Fibroblast of mammary gland (primary cell): Measurements from ENCODE around the gene ZNF185.

Experiments
- DNase-seq: peaks from one replicate; pipeline ENCODE4 v3.0.0-alpha.2; 2010; ENCODE audit warnings: low read depth
- H3K4me3 ChIP-seq: 2 replicates; pipeline ENCODE4 v1.5.1; 2011; ENCODE audit warnings: low read depth, mild to moderate bottlenecking, low read length, moderate library complexity; ENCODE audit not compliant: control insufficient read depth
- TF ChIP-seq, protein P1 (sequence below): conservative IDR thresholded peaks from 2 replicates; pipeline ENCODE4 v1.5.1; 2011; ENCODE audit warnings: low read depth, low read length, inconsistent platforms; ENCODE audit not compliant: control insufficient read depth, insufficient read depth

Gene ZNF185

DNA sequence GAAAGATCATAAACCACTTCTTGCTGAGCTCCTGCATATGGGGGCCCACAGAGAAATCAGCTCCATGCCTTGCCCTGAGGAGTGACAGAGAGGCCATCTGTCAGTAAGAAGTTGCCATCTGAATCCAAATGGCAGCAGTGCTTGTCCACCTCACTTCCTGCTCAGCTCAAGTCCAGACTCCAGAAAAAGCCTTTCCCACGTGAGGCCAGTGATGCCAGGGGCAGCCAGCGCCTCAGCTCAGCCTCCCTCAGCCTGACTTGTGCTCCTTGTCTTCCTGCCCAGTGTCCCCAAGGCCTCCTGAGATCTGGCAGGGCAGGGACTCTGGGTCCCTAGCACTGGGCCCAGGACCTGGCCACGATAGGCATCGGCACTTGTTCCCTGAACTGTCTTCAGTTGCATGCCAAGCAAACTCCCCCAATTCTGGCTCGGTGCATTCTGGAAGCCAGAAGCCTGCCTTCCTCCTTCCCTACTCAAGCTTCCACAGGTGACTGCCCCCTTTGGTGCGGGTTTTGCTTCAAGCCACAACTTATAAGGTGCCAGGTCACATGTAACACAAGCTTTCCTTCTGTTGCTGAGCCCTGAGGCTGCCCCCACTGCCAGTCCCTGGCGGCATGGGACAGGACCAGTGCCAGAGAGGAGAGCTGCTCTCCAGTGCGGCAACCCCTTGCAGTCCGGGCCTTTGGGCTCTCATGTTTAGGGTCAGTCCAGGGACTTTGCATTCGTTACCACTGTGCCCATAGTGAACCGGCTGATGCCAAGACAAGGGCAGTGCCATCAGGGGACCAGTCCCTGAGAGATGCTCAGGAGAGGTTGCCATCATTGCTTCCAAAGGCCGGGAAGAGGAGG lies 2.2 kb downstream of the ZNF185 start:
- no peak for DNase-seq
- TF ChIP-seq, protein P1, sequence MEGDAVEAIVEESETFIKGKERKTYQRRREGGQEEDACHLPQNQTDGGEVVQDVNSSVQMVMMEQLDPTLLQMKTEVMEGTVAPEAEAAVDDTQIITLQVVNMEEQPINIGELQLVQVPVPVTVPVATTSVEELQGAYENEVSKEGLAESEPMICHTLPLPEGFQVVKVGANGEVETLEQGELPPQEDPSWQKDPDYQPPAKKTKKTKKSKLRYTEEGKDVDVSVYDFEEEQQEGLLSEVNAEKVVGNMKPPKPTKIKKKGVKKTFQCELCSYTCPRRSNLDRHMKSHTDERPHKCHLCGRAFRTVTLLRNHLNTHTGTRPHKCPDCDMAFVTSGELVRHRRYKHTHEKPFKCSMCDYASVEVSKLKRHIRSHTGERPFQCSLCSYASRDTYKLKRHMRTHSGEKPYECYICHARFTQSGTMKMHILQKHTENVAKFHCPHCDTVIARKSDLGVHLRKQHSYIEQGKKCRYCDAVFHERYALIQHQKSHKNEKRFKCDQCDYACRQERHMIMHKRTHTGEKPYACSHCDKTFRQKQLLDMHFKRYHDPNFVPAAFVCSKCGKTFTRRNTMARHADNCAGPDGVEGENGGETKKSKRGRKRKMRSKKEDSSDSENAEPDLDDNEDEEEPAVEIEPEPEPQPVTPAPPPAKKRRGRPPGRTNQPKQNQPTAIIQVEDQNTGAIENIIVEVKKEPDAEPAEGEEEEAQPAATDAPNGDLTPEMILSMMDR = no peak
- H3K4me3 ChIP-seq = no peak overlapping the region

DNA sequence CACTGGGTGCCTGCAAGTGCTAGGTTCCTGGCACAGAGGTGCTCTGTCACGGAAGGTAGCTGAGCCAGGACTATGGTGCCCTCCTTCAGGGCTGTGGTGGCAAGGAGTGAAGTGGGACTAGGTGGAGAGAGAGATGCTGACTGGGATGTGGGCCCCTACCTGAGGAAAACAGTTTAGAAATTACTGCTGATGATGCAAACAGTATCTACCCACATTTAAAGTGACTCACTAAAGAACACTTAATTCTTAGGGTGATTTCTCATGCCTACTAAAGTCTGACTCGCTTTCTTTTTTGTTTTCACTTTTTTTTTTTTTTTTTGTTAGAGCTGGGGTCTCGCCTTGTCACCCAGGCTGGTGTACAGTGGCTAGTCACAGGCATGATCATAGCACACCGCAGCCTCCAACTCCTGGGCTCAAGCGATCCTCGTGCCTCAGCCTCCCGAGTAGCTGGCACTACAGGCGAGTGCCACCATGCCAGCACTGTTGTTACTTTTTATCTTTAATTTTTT lies 3.1 kb downstream of the ZNF185 start:
- no peak overlapping the region for H3K4me3 ChIP-seq
- TF ChIP-seq, protein P1 = no peak
- DNase-seq = no peak

DNA sequence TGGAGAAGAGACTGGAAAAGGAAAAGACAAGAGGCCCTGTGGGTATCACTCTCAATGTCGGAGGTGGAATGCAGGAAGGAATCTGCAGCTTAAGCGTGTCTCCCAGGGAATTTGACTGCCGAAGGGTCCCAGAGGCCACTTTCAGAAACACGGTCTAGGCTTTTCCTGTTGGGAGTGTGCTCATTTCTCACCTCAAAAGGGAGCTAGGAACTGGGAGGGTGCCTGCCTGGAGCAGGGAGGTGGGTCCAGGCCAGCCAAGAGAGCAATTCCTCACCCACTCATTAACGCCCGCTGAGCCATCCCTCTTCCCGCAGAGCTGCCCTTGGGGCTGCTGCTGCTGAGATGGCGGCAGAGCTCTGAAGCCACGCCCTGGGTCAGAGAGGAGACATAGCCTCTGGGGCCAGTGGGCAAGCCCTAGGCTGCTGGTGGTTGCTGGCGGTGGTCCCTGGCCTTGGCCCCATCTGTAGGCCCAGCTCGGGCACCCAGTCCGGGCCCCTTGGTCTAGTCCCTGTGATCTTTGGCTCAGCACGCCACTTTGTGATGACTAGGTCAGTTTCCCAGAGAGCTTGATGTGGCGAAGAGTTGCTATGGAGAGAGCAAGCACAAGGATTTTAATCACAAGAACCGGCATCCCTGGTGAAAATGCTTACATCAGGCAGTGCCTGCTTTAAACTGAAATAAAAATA lies 4.1 kb downstream of the ZNF185 start:
- TF ChIP-seq, protein P1 = no peak
- H3K4me3 ChIP-seq = no peak overlapping the region
- no peak for DNase-seq

DNA sequence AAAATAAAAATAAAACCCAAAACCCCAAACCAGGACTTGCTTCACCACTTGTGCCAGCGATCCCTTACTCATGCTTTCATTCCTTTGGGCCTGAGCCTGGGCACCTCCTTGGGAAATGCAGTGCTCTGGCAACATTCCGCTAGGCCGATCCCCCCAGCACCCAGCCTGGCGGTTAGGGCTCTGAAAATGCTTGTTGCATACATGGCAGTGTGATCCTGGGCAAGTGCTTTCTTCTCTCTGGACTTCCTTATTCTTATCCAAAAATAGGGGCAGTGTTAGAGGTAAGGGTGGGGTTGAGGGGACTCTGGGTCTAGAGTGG lies 4.6 kb downstream of the ZNF185 start:
- TF ChIP-seq, protein P1 = no peak
- H3K4me3 ChIP-seq = no peak overlapping the region
- DNase-seq = no peak

DNA sequence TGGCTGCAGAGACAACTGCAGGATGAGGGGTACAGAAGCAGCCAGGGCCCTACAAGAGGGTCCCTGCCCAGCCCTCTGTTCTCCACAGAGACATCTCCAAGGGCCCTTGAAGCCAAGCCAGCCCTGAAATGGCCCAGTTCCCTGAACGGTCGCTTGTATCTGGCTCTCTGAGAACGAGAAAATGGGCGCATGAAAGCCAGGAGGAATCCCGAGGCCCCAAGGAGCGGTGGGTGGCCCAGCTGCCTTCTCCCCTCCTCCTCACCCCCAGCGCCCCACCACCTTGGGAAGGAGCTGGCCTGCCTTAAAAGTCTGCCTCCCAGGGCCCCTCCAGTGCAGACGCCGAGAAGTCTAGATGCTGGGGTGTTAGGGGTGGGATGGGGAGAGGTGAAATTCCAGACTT lies 5.7 kb downstream of the ZNF185 start:
- DNase-seq = no peak
- H3K4me3 ChIP-seq = no peak overlapping the region
- TF ChIP-seq, protein P1 = no peak

DNA sequence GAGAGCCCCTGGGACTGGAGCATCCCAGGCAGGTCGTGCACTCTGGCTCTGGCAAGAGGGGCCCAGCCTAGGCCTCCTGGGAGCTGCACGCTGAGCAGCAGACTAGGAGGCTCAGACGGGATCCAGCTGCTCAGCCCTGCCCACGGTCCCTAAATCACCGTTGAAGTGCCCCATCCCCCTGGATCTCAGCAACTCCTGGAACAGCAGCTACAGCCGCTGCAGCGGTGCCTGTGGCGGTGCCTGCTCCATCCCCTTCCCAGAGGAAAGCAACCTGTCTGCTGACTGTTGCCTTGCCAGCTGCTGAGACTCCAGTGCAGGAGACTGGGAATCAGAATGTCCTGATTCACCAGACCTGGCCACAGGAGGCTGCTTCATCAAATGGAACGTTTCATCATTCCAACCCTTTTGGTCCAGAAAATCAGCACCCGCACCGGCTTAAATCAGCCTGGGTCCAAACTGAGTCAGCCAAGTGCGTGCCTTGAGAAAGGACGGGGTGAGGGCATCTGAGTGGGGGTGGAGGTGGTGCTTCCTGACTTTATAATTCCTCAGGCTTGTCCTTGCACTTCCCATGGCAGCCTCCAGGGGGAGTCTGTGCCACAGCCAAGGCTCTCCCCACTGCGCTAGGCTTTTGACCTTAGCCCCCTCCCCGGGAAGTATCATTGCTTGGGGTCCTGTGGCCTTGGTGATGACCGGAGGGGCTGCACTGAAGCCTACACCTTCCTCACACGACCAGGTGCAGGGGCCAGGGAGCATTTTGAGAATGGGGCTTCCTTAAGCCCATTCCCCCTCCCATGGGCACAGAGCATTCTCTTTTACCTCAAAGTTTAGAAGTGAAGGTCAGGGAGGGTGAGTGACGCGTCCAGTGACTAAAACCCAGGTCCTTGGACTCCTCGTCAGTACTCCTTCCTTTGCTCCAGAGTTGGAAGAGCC lies 6.5 kb downstream of the ZNF185 start:
- DNase-seq = peak; percentile 65
- no peak overlapping the region for H3K4me3 ChIP-seq
- TF ChIP-seq, protein P1 = peak; percentile 80
